ENCODE measurements around the gene TMEM203.

DNA sequence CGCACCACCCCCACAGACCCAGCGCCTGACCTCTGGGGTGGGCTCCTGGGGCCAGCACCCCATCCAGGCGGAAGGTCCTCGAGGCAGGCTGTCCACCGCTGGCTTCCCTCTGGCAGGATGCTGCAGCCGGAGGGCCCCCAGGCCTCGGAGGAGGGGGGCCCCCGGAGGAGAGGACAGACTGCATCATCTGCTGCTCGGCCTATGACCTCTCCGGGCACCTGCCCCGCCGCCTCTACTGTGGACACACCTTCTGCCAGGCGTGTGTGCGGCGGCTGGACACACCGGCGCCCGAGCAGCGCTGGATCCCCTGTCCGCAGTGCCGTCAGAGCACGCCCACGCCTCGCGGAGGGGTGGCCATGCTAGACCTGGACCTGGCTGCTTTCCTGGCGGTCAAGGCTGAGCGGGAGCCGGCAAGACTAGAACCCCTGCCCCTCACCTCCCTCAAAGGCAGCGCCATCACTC is 23.1 kb upstream of the TMEM203 start:
- TF ChIP-seq, protein P1, sequence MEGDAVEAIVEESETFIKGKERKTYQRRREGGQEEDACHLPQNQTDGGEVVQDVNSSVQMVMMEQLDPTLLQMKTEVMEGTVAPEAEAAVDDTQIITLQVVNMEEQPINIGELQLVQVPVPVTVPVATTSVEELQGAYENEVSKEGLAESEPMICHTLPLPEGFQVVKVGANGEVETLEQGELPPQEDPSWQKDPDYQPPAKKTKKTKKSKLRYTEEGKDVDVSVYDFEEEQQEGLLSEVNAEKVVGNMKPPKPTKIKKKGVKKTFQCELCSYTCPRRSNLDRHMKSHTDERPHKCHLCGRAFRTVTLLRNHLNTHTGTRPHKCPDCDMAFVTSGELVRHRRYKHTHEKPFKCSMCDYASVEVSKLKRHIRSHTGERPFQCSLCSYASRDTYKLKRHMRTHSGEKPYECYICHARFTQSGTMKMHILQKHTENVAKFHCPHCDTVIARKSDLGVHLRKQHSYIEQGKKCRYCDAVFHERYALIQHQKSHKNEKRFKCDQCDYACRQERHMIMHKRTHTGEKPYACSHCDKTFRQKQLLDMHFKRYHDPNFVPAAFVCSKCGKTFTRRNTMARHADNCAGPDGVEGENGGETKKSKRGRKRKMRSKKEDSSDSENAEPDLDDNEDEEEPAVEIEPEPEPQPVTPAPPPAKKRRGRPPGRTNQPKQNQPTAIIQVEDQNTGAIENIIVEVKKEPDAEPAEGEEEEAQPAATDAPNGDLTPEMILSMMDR (IDR thresholded peaks at IDR 0.05; ENCODE audit: low read depth, low read length) = no peak
- no peak for TF ChIP-seq POLR2A (IDR thresholded peaks at IDR 0.05; ENCODE audit: extremely low read depth, insufficient read length)
